ENCODE measurements around the gene AUTS2.

AUTS2 gene

DNA sequence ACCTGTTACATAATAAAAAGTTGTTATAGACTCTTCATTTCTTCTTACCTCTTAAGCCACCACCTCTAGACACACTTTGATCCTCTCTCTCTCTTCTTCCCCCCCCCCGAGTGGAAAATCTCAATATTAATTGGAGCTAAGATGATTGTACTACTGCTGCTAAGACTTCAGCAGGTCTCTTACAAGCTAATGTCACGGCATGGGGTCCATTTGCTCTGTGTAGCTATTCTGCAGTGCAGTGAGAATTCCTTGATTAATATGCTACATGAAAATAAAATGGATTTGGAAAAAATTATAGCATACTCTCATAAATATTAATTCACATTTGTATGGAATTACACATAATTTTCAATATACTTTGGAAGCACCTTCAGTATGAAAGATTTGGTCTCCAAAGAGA lies 297.2 kb downstream of the AUTS2 start:
- DNase-seq (ENCODE audit: low read depth) = no peak

DNA sequence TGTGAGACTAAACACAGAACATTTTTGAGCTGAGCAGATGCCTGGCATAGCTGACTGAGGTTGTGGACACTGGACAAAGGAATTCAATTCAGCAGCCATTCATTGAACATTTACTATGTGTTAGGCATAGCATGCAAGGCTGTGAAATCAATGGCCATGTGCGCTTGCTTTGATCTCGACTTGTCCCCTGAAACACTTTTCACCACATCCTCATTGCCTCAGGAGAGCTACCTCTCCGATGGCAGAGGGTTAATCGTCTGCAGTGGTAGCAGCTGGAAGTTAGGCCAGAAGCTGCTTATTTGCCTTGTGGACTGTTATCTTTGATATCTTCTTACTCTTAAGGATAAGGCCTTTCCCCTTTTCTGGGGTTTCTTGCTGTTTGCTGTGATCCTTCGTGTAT lies 297.8 kb downstream of the AUTS2 start:
- no peak for DNase-seq (ENCODE audit: low read depth)

- no peak for DNase-seq (ENCODE audit: low read depth)
These were observed 299.9 kb downstream of the AUTS2 start for GRCh38 chr7:69898189-69898588.

DNA sequence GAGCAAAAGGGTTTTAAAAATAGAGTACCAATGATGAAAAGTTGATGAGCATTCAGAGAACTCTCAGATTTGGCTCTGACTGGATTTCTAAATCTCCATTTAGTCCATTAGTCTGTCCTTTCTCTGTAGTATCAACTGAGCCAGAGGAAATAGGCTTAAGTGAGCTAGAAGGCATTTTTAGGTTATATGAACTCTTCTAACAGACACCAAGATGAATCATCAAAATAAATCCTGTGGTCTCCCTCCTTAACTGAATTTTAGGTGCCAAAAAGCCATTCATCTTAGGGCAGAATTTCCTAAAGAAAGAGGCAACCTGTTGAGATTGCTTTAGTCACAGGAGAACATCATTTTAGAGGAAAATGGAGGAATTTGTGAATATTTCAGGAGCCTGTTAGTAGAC lies 305.1 kb downstream of the AUTS2 start:
- DNase-seq (ENCODE audit: low read depth) = no peak

GRCh38 chr7:69906283-69906995 lies 308.2 kb downstream of the AUTS2 start:
- no peak for DNase-seq (ENCODE audit: low read depth)

- DNase-seq (ENCODE audit: low read depth) = no peak
These were observed 309.4 kb downstream of the AUTS2 start for GRCh38 chr7:69907720-69908119.

DNA sequence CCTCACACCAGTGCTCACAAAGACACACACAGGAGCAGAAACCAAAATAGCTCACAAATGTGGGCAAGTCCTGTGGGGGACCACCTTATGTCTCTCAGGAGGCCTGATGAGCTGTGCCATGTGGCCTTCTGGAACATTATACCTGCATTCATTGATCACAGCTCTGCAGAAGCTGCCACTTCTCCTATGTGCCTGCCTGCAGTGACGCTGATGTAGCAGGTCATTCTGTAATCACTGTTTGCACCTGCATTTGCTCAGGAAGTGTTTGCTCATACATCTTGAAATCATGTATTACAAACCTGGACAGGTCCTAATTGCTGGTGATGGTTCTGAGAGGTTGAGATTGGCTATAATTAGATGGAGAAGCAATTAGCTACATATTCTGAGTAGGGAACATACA lies 310.2 kb downstream of the AUTS2 start:
- no peak for DNase-seq (ENCODE audit: low read depth)

DNA sequence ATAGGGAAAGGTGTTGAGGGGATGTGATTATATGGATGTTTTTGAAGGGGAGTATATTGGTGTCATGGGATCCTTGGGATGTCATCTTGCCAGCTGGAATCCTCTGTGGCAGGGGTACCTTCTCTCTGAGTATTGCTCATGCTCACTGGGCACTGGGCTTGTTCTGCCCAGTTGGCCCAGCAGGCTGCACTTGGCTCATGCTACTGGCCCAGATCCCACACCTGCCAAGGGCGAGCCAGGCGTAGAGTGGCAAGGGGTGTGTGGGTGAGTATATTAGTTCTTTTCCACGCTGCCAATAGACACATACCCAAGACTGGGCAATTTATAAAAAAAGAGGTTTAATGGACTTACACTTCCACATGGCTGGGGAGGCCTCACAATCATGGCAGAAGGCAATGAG lies 311.9 kb downstream of the AUTS2 start:
- no peak for DNase-seq (ENCODE audit: low read depth)

- no peak for DNase-seq (ENCODE audit: low read depth)
These were observed 313.1 kb downstream of the AUTS2 start for GRCh38 chr7:69911337-69911736.

- DNase-seq (ENCODE audit: low read depth) = no peak
These were observed 313.9 kb downstream of the AUTS2 start for GRCh38 chr7:69912141-69912540.

- no peak for DNase-seq (ENCODE audit: low read depth)
These were observed 314.6 kb downstream of the AUTS2 start for GRCh38 chr7:69912846-69913245.

GRCh38 chr7:69919426-69920111 lies 321.3 kb downstream of the AUTS2 start:
- DNase-seq (ENCODE audit: low read depth) = no peak

- no peak for DNase-seq (ENCODE audit: low read depth)
These were observed 322.5 kb downstream of the AUTS2 start for GRCh38 chr7:69920797-69921196.

- no peak for DNase-seq (ENCODE audit: low read depth)
These were observed 323.9 kb downstream of the AUTS2 start for GRCh38 chr7:69922026-69922803.

DNA sequence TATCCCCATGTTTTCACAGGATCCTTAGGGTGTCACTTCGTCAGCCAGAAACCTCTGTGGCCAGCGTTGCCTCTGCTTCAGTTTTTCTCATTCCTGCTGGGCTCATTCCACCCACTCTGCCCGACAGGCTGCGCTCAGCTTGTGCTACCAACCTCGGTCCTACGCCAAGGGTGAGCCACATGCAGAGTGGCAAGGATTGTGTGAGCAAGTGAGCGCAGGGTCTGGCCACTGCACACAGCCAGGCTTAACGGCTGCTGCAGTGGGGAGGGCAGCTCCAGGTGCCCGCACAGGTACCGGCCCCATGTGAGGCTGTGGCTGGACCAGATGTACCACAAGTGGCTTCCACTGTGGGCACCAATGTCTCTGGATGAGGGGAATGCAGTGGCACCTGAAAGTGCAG lies 329.2 kb downstream of the AUTS2 start:
- DNase-seq (ENCODE audit: low read depth) = no peak

- DNase-seq (ENCODE audit: low read depth) = no peak
These were observed 330.3 kb downstream of the AUTS2 start for GRCh38 chr7:69928621-69929020.

DNA sequence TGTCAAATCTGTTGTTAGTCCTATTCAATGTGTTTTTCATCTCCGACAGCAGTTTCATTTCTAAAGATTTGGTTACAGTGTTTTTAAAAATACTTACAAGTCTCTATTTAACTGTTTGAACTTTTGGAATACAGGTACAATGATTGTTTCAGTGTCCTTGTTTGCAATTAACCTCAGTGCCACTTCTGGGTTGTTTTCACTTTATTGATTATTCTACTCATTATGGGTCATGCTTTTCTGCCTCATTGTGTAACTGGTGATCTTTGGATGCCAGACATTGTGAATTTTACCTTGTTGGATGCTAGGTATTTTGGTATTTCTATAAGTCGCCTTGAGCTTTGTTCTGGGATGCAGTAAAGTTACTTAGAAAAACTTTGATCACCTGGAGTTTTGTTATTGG lies 331.3 kb downstream of the AUTS2 start:
- DNase-seq (ENCODE audit: low read depth) = no peak

GRCh38 chr7:69932034-69932628 lies 333.9 kb downstream of the AUTS2 start:
- no peak for DNase-seq (ENCODE audit: low read depth)

GRCh38 chr7:69934144-69934903 lies 336.0 kb downstream of the AUTS2 start:
- no peak for DNase-seq (ENCODE audit: low read depth)

DNA sequence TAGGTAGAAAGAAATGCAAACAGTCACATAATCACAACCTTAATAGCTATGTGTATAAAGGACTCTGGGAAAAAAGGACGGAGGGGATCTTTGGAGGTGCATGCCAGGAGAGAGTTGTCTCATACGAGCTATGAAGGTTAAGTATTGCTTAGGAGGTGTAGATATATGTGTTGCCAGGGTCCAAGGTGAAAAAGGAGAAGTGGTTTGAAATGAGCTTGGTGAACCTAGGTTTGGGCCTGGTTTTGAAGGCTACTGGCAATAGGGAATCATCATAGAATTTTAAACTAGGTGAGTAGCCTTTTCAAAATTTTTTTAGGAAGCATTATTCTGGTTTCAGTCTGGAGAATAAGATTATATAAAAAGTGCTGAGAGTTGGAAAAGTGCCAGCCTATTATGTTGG lies 336.8 kb downstream of the AUTS2 start:
- DNase-seq (ENCODE audit: low read depth) = no peak

GRCh38 chr7:69937097-69937496 lies 338.8 kb downstream of the AUTS2 start:
- no peak for DNase-seq (ENCODE audit: low read depth)

DNA sequence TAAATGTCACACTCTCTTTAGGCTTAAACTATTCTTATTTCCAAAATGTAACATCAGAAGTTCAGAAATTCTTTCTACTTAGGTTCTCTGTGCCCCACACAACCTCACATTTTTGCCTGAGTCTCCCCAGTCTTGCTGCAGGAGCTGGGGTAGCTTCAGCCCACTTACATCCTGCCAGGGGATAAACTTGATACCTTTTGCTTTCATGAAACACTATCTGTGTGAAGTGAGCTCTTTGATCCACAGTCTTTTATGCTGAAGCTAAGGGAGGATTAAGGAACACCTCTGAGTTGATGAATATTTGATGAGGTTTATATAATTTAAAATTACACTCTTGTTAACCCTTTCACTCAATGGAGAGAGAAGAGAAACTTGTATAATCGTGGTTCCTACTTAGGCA lies 341.0 kb downstream of the AUTS2 start:
- DNase-seq (ENCODE audit: low read depth) = no peak
